ENCODE measurements around the gene IL31RA.
"Not testable (repeated sequence)": the region's sequence is repeated elsewhere in the genome, so short reads cannot be mapped to it uniquely, and the experiment has no call there.

Gene IL31RA

DNA sequence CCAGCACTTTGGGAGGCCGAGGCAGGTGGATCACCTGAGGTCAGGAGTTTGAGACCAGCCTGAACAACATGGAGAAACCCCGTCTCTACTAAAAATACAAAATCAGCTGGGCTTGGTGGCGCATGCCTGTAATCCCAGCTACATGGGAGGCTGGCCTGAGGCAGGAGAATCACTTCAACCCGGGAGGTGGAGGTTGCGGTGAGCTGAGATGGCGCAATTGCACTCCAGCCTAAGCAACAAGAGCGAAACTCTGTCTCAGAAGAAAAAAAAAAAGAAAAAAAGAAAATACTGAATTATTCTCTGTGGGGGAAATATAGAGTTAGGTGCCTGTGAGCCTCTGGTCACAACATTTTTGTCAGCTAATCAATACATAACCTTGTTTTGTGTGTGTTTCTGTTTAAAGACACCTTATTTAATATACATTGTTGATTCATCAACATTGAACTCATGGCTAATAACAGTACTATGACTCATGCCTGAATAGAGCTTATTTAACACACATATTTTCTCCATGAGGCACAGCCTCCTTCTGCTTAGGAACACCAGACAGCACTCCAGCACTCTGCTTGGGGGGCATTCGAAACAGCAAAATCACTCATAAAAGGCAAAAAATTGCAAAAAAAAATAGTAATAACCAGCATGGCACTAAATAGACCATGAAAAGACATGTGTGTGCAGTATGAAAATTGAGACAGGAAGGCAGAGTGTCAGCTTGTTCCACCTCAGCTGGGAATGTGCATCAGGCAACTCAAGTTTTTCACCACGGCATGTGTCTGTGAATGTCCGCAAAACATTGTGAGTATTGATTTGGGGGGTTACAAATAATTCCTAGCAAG is at the start of gene IL31RA:
IL31RA (plus strand) TSS at position 519 of the 836 bp plus-strand sequence; CDS start at position 733, 214 bp downstream.
- no peak for DNase-seq

GRCh38 chr5:55808814-55809213 is 42.3 kb upstream of the IL31RA start:
- not testable (repeated sequence) for DNase-seq

GRCh38 chr5:55815939-55816338 is 35.2 kb upstream of the IL31RA start:
- DNase-seq = not testable (repeated sequence)

DNA sequence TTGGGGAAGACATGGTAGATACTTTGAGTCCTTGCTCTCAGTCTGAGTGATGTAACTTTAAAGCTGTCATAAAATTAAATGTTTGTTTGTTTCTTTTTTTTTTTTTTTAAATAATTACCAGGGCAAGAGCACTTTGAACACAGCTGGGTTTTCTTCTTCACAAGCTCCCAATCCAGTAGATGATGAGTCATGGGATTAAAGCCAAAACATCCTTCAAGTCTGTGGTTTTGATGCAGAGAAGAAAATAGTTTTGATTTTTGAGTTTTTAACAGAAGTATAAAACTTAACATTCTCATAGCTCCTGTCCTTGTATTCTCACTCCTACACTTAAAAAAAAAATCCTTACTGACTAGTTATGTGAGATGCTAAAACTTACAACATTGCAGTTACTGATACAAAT is 34.8 kb upstream of the IL31RA start:
- no peak for DNase-seq

GRCh38 chr5:55817030-55817429 is 34.1 kb upstream of the IL31RA start:
- DNase-seq = no peak

DNA sequence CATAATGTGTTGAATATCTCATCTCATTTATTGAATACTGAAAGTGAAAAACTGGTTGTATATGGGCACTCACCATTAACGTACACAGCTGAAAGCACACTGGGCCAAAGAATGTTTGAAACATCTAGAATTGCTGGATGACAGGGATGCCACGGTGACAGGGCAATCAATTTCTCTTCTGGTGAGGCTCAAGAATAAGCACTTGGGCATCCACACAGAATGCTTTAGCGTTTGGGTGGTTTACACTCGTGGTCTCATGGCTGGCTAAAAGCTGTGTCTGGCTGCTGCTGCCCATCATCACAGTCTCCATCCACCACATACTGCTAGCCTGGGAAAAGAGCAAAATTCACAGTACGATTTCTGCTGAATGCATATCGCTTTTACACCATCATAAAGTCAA is 30.7 kb upstream of the IL31RA start:
- DNase-seq = no peak

- no peak for DNase-seq
Measured at GRCh38 chr5:55821731-55822512, 29.2 kb upstream of the IL31RA start.

DNA sequence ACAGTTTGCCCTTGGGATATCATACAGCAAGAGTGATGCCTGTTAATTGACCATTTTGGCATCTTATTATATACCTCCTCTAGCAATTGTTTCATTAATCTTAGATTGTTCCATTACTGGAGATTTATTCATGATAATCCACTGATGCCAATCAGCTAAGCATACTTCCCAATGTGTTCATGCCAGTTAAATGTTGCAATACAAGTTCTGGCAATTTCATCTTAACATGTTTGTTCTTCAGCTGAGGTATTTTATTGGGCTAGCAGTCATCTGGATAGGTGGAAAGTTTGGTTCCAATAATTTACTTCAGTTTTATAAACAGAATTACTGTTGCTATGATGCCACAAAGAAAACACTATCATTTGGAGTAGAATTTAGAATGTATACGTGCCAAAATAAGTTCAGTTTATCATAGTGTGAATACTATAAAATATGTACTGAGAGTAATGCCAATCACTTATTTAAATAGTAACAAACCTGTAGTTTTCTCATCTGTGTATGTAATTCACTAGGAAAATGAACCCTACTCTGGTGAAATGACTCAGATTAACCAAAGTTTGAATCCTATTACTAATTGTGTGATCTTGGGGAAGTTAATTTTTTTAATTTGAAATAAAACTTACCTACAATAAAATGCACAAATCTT is 27.9 kb upstream of the IL31RA start:
- DNase-seq = no peak

DNA sequence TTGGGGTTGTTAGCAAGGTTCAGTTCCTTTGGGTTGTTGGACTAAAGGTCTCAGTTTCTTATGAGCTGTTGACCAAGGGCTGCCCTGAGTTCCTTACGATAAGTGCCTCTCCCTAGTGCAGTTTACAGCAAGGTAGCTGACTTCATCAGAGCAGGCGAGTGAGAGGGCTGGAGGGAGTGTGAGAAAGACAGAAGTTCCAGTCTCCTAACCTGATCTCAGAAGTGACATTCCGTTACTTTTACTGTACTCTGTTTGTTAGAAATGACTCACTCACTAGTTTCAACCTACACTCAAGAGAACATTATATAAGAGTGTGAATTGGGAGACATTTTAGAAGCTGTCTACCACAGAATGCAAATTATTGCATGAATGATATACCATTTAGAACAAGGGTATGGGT is 21.2 kb upstream of the IL31RA start:
- no peak for DNase-seq

DNA sequence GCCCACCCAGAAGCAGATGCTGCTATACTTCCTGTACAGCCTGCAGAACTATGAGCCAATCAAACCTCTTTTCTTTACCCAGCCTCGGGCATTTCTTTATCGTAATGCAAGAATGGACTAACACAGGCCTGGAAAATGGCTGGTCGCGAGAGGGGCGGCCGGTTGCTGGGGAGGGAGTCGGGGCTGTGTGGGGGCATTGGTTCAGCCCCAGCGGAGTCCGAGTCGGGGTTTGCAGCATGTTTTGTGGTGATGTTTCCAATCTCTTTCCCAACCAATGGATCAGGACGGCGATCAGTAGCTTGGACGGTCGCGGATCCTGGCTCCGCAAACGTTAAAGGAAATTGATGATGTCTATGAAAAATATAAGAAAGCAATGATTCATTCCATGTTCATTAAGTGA is 18.7 kb upstream of the IL31RA start:
- no peak for DNase-seq

DNA sequence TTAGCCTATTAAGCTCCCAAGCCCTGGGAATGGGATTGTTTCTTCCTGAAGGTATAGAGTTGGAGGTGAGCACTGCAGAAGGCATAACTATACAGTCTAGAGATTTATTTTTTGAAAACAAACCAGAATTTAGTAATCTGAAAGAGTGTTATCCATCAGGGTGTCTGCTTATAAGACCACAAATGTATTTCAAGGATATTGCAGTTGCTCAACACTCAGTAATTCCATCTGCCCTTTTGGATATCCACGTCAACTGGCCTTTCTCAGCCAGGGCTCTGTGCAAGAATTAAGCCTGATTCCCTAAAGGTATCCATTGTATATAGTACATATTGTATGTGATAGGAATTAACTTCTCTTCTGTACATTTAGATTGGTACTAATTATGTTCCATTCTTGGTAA is 15.0 kb upstream of the IL31RA start:
- no peak for DNase-seq

GRCh38 chr5:55841976-55842375 is 9.2 kb upstream of the IL31RA start:
- no peak for DNase-seq

GRCh38 chr5:55847837-55848236 is 3.3 kb upstream of the IL31RA start:
- DNase-seq = no peak

- no peak for DNase-seq
Measured at GRCh38 chr5:55848783-55849182, 2.4 kb upstream of the IL31RA start.

- no peak for DNase-seq
Measured at GRCh38 chr5:55851675-55851979, 470 bp downstream of the IL31RA start.

GRCh38 chr5:55852503-55852902 is 1.3 kb downstream of the IL31RA start:
- DNase-seq = no peak

GRCh38 chr5:55853041-55853670 is 2.0 kb downstream of the IL31RA start:
- DNase-seq = no peak

- DNase-seq = no peak
Measured at GRCh38 chr5:55853818-55854217, 2.7 kb downstream of the IL31RA start.

DNA sequence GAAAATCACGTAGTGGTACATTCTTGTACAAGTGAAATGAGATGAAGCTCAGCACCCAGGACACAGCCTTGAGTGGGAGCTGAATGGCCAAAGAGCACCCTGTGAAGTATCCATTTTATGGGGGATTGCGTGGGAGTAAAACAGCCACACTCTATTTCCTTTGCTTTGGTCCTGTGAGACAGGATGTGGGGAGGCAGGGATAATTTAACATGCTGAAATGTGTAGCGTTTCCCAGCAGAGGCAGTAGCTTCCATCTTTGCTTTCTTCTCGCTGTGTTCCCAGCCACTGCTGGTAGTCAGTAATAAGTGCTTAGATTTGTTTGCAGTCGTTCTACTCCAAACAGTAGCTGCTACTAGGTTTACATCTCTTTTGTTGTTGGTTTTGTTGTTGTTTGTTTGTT is 4.4 kb downstream of the IL31RA start:
- DNase-seq = no peak

DNA sequence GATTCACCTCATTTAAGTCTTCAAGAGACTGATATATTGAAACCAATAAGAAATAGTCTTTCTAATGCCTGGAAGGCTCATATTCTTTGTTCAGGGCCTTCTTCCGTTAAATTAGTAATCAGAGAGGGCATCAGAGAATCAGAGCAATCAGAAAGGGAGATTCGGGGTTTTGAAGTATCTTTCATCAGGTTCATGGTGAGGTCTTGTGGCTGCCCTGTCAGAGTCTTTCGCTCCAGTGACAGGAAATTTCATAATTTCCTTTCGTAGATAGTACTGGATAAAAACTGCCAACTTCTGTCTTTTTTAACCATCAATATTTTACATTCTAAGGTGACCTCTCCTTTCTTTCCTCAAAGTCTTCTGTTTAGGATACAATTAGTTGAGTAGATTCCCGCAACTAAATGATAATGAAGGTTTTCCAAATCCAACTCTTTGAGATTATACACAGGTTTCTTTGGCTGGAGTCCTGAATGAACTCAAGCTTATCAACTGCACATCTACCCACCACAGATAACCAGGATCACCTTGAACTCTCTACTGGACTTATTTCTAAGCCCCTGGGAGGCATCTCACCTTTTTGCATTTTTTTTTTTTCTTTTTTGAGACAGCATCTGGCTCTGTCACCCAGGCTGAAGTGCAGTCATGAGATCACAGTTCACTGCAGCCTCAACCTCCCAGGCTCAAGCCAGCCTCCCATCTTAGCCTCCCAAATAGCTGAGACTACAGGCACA is 5.5 kb downstream of the IL31RA start:
- no peak for DNase-seq

- DNase-seq = no peak
Measured at GRCh38 chr5:55857247-55857640, 6.1 kb downstream of the IL31RA start.

- DNase-seq = no peak
Measured at GRCh38 chr5:55858104-55858503, 6.9 kb downstream of the IL31RA start.

GRCh38 chr5:55860288-55860687 is 9.1 kb downstream of the IL31RA start:
- no peak for DNase-seq

Data from NCI-H1092 treated with DMSO at 0.1 percent for 48 hours (cell line).